ENCODE data around the gene MYO18A.

The MYO18A gene

GRCh38 chr17:29120433-29120832, 59.8 kb downstream of the MYO18A start:
- DNase-seq, result no peak

- no peak for DNase-seq
Observed at GRCh38 chr17:29119265-29119664, 60.9 kb downstream of the MYO18A start.

GRCh38 chr17:29116804-29117753, 63.1 kb downstream of the MYO18A start:
- no peak for DNase-seq

GRCh38 chr17:29115961-29116803, 64.0 kb downstream of the MYO18A start:
- DNase-seq, result no peak

- DNase-seq, result no peak
Observed at GRCh38 chr17:29115435-29115834, 64.8 kb downstream of the MYO18A start.

GRCh38 chr17:29114141-29114540, 66.1 kb downstream of the MYO18A start:
- no peak for DNase-seq

GRCh38 chr17:29113334-29113733, 66.9 kb downstream of the MYO18A start:
- no peak for DNase-seq

GRCh38 chr17:29112771-29113295, 67.4 kb downstream of the MYO18A start:
- no peak for DNase-seq

- no peak for DNase-seq
Observed at GRCh38 chr17:29111816-29112499, 68.2 kb downstream of the MYO18A start.

GRCh38 chr17:29110372-29110757, 69.8 kb downstream of the MYO18A start:
- DNase-seq, result no peak

GRCh38 chr17:29109477-29110371, 70.5 kb downstream of the MYO18A start:
- DNase-seq, result no peak

GRCh38 chr17:29108823-29109476, 71.2 kb downstream of the MYO18A start:
- no peak for DNase-seq

- no peak for DNase-seq
Observed at GRCh38 chr17:29107933-29108822, 72.0 kb downstream of the MYO18A start.

- DNase-seq, result no peak
Observed at GRCh38 chr17:29107084-29107483, 73.1 kb downstream of the MYO18A start.

- DNase-seq, result no peak
Observed at GRCh38 chr17:29103341-29103740, 76.9 kb downstream of the MYO18A start.

GRCh38 chr17:29102741-29103181, 77.4 kb downstream of the MYO18A start:
- no peak for DNase-seq

GRCh38 chr17:29102046-29102445, 78.2 kb downstream of the MYO18A start:
- no peak for DNase-seq

- no peak for DNase-seq
Observed at GRCh38 chr17:29100296-29100695, 79.9 kb downstream of the MYO18A start.

GRCh38 chr17:29099527-29099926, 80.7 kb downstream of the MYO18A start:
- no peak for DNase-seq

GRCh38 chr17:29096094-29096493, 84.1 kb downstream of the MYO18A start:
- no peak for DNase-seq
